GM18858 (cell line): ENCODE data around the gene COL21A1.
A peak's percentile ranks its signal among the peaks of the same experiment; 100 is the strongest.

Source experiments
- ATAC-seq: cut with Tn5 transposase; IDR thresholded peaks from one replicate; pipeline ENCODE4 v1.9.1; 2021; ENCODE audit not compliant: unreplicated experiment

The COL21A1 gene

GRCh38 chr6:56246541-56246880 is 869 bp downstream of the COL21A1 start:
- ATAC-seq = no peak

DNA sequence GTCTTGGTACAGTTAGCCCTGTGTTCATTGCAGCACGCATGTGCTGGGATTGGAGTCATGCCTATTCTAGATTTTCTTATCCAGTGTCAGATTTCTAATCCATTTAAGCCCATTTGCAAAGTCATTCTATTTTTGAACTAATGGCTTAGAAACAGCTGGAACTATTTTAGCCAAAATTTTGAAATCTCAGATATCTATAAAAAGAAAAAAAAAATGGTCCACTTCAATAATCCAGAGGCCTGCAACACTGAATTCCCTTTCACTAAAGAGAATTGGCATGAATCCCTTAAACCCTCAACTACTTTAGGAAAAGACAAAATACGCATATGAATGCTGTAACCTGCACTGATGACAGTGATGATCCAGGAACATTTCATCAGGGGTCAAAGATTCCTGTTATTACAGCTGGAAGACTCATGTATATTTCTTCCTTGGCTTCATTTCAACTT is 1.5 kb downstream of the COL21A1 start:
- no peak for ATAC-seq

GRCh38 chr6:56244528-56245253 is 2.7 kb downstream of the COL21A1 start:
- no peak for ATAC-seq

GRCh38 chr6:56244089-56244488 is 3.3 kb downstream of the COL21A1 start:
- no peak for ATAC-seq

DNA sequence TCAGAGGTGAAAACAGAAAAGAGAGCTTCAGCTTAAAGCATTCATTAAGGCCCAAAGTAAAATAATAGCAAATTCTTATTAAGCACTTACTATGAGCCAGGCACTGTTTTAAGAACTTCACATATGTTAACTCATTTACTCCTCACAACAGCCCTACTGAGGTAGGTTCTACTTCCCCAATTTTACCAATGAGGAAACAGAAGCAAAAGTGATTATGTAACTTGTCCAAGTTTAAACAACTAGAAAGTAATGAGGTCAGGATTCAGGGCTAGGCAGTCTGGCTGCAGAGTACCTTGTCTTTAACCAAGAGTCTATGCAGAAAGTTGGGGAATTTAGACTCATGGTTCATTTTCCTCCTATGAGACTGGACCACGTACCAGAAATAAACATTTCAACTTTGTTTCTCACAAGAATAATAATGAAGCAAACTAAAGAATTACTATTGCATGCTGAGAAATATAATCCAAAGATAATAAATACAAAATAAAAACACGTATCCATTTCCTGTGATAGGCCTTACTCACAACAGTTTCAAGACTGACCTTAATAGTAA is 3.8 kb downstream of the COL21A1 start:
- ATAC-seq = peak; percentile 76

DNA sequence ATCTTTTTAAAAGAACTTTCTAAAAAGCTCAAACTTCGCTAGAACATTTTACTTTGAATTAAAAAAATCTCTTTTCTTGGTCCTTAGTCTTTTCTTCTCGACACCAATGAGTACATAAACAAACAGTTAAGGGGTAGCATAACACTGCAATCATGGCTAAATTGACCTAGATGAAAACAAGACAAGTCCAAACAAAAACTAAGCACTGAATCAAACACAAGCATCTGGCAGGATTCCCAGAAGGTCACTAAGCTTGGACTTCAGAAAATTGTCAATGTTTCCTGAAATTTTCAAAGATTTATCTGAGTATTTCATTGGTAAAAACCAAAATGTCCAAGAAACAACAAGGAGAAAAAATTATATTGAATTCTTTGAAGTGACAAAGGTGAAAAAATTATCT is 5.0 kb downstream of the COL21A1 start:
- ATAC-seq = no peak

GRCh38 chr6:56241124-56241802 is 6.1 kb downstream of the COL21A1 start:
- no peak for ATAC-seq

DNA sequence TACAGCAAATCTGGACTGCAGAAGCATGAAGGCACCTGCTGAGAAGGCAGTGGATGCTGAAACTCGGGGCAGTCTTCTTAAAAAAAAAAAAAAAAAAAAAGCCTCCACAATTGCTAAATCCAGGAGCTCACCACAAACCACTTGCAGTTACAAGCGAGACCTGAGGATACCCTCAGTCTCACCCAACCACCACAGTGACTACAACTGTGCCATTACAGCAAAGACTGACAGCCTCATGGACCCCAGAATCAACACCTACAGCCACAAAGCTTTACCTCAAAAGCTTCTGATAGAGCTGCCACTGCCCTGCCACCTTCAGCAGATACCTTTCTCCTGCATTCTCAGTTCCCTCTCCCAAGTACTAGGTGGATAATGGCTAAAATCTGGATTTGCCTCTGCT is 9.0 kb downstream of the COL21A1 start:
- ATAC-seq = no peak

DNA sequence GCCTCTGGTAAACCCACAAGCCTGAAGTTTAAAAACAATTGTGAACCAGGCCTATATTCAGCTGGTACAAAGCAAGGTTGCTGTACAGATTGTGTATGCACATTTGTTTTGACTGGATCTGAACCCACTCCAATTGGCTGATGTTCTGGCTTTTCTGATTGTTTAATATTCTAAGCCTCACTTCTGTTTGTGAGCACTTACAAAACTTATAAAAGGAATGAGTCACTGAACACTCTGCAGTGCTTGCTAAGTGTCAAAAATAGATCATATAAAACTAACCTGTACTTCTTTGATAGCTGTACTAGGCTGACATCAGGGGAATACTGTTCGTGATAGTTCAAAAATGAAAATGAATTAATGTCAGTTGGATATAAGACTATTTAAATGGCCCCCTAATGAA is 12.1 kb downstream of the COL21A1 start:
- no peak for ATAC-seq

GRCh38 chr6:56232436-56232835 is 14.9 kb downstream of the COL21A1 start:
- ATAC-seq = no peak

DNA sequence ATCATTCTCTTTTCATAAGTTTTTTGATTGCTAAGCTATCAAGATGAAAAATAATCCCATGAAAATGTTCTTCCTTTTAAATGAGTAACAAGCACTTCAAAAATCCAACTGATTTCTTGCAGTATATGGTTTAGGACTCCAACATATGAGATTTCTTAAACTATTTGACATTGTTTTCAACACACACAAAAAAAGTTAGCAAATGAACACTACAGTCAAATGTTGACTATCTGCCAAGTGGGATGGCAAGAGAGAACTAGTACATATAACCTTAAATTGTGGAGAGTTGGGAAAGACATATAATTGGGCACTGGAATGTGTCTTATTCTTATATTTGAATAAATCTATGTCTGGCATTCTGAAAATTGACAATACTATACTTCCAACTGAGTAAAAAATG is 15.6 kb downstream of the COL21A1 start:
- ATAC-seq = no peak

GRCh38 chr6:56230976-56231566 is 16.3 kb downstream of the COL21A1 start:
- no peak for ATAC-seq

GRCh38 chr6:56227071-56227879 is 20.1 kb downstream of the COL21A1 start:
- ATAC-seq = no peak

DNA sequence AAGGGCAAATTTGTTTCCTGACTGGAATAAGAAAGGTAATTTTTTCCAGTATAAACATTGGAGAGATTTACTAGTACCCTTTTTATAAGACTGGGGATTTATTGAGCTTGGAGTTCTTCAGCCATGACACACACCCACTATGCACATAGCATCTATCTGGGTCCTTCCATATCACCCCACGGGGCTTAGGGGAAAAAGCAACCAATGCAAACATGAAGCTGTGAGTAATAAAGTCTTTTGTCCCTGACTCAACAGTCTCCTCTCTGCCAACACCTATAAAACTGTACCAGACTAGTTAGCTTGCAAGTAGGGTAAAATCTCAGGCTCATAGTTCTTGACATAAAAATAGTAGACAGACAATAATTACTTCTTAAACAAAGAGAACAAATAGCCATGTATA is 23.4 kb downstream of the COL21A1 start:
- ATAC-seq = no peak

DNA sequence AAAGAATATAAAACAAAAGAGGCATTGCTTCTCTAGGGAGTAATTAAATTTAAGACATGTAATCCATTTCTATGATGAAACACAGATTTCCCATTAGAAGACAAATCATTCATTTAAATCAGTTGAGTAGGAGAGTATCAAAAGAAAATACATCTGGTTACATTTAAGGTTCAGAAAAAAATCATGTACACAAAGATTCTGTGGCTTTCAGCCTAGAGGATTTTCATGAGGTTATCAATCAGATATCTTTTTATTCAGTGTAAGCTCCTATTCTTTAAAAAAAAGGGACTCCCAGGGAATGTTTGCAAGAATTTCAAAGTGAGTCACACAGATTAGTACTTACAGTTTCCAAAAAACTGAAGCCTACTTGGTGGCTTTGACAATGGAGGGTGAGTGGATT is 24.9 kb downstream of the COL21A1 start:
- ATAC-seq = no peak

- ATAC-seq = no peak
These were observed 27.3 kb downstream of the COL21A1 start for GRCh38 chr6:56220078-56220477.

- no peak for ATAC-seq
These were observed 32.7 kb downstream of the COL21A1 start for GRCh38 chr6:56214703-56215101.

DNA sequence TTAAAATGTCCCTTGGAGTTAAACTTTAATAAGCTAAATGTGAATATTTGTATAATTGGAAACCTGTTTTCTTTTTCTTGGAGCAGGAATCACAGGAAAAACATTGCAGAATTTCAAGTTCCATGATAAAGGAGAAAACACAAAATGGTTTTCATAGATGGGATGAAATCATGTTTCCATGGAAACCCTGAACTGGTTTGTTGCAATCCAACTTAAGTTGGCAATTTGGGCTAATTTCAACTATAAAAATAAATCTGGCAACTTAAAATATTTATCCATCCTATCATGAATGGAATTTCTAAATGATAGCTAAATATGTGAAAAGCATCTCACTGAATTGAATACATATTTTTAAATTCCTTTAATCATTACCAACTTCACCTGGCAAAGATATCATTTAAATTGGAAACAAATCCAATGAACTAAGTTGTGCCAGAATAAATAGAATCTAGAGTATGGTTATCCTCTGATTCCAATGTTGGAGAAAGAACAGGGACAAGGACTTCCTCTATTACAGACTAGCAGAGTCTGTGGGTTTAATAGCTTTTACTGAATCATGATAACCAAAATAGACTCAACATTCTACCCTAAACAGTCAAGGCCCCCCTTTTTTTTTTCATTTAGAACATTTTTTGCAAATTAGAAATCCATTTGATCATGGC is 33.2 kb downstream of the COL21A1 start:
- no peak for ATAC-seq

DNA sequence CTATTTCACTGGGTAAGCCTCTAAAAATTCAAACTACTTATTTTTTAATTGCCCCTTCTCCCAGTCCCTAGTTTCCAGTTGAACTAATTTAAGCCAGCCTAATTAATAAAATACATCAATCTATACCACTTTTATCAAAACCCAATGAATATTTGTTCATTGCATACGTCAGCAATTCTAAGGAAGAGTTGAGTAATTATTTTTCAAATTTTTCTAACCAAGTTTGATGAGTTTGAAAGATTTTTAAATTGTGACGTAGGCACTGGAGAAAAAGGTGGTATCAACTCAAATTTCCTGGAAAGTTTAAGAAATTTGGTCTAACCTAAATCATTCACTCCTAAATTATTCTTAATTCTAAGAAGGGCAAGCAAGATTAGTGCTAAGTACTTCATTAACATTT is 35.7 kb downstream of the COL21A1 start:
- no peak for ATAC-seq

DNA sequence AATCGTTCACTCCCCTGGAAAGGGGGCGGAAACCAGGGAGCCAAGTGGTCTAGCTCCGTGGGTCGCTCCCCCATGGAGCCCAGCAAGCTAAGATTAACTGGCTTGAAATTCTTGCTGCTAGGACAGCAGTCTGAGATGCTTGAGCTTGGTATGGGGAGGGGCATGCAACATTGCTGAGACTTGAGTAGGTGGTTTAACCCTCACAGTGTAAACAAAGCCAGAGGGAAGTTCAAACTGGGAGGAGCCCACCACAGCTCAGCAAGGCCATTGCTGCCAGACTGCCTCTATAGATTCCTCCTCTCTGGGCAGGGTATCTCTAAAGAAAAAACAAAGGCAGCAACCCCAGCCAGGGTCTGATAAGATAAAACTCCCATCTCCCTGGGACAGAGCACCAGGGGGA is 43.2 kb downstream of the COL21A1 start:
- ATAC-seq = no peak

DNA sequence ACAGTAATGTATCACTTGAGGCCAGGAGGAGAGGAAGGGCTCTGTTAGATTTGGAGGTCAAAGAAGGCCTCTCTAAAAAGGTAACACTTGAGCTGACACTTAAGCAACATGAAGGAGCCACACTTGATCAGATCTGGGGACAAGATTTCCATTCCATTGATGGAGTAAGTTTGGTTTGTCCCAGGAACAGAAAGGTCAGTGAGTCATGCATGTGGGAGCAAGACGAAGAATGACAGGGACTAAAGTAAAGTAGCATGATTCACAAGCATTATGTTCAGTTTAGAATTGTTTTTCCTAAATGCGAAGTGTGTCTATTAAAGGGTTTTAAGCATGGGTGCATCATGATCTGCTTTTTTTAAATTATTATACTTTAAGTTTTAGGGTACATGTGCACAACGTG is 47.4 kb downstream of the COL21A1 start:
- no peak for ATAC-seq
